Middle frontal gyrus (tissue), 1 donor: Measurements from ENCODE around the gene LBR.

Source experiments
- DNase-seq: peaks from one replicate; pipeline ENCODE4 v3.0.0-alpha.2; 2015; ENCODE audit warnings: low spot score; ENCODE audit errors: extremely low spot score

The LBR gene

GRCh38 chr1:225446595-225446960 lies 18.7 kb upstream of the LBR start:
- DNase-seq = no peak

GRCh38 chr1:225445639-225446594 lies 18.1 kb upstream of the LBR start:
- DNase-seq = no peak

GRCh38 chr1:225442123-225442505 lies 14.3 kb upstream of the LBR start:
- no peak for DNase-seq

GRCh38 chr1:225441314-225442122 lies 13.7 kb upstream of the LBR start:
- DNase-seq = no peak

GRCh38 chr1:225440380-225441221 lies 12.8 kb upstream of the LBR start:
- DNase-seq = no peak

GRCh38 chr1:225437710-225438437 lies 10.0 kb upstream of the LBR start:
- no peak for DNase-seq

GRCh38 chr1:225435957-225436392 lies 8.1 kb upstream of the LBR start:
- no peak for DNase-seq

- DNase-seq = no peak
Observed at GRCh38 chr1:225435487-225435886, 7.6 kb upstream of the LBR start.

GRCh38 chr1:225435076-225435475 lies 7.2 kb upstream of the LBR start:
- DNase-seq = no peak

GRCh38 chr1:225434046-225434445 lies 6.2 kb upstream of the LBR start:
- no peak for DNase-seq

- DNase-seq = no peak
Observed at GRCh38 chr1:225431081-225431863, 3.4 kb upstream of the LBR start.

- no peak for DNase-seq
Observed at GRCh38 chr1:225430301-225430700, 2.5 kb upstream of the LBR start.

- no peak for DNase-seq
Observed at GRCh38 chr1:225428881-225429455, 1.1 kb upstream of the LBR start.

- DNase-seq = peak; percentile 93
Observed at GRCh38 chr1:225428068-225428880, 436 bp upstream of the LBR start.

GRCh38 chr1:225426395-225427234 lies 1.2 kb downstream of the LBR start:
- no peak for DNase-seq

GRCh38 chr1:225425201-225425786 lies 2.5 kb downstream of the LBR start:
- no peak for DNase-seq

GRCh38 chr1:225424562-225425200 lies 3.2 kb downstream of the LBR start:
- DNase-seq = no peak
